ENCODE data around the gene FBXO30. TPM values are rescaled to one million over a fixed set of nuclear protein-coding genes. Genes with fewer than 3 reads are reported as not detected.

The FBXO30 gene
- total and polyA plus RNA-seq, 10 of the 15 experiments (the other 5 are each of a cell fraction or from before 2014, with no cell fraction given): 1.7 to 6.9 (median 5.3) TPM

GRCh38 chr6:145755682-145756081, 58.9 kb downstream of the FBXO30 start:
- no peak for ATAC-seq
- Histone ChIP-seq H3K4me2 (ENCODE audit: control insufficient read depth, insufficient read depth) (no peak overlapping the region), H3K9me3 (replicated peaks; ENCODE audit: control insufficient read depth, insufficient read depth, low read length) (no peaks in the 10 kb centered on the region), H3K27me3 (replicated peaks in 1 of 2; ENCODE audit: control insufficient read depth in 2 of 2, insufficient read depth in 2 of 2, low read length in 1 of 2) (no peaks in the 10 kb centered on the region), H3K36me3 (ENCODE audit: control insufficient read depth in 2 of 2, insufficient read depth in 2 of 2, low read length in 1 of 2) (no peaks in the 10 kb centered on the region), H3K4me3 (no peak overlapping the region), H3K79me2 (ENCODE audit: control insufficient read depth, insufficient read depth, low read length) (no peaks in the 10 kb centered on the region), H3K27ac (ENCODE audit: control insufficient read depth, insufficient read depth) (no peak overlapping the region), H3K4me1 (ENCODE audit: control insufficient read depth, insufficient read depth, low read length) (no peaks in the 10 kb centered on the region), H2AFZ (ENCODE audit: control insufficient read depth, low read depth, low read length) (no peak overlapping the region), H4K20me1 (ENCODE audit: control insufficient read depth, insufficient read depth) (no peaks in the 10 kb centered on the region), H3K9ac (ENCODE audit: control insufficient read depth, insufficient read depth, low read length) (no peak overlapping the region)
- no peak for TF ChIP-seq RFX5 (IDR thresholded peaks at IDR 0.05; ENCODE audit: low read depth, low read length)
- TF ChIP-seq ELK1 (IDR thresholded peaks at IDR 0.05; ENCODE audit: low read depth, low read length): no peak
- intact Hi-C loops (cut with micrococcal nuclease; ENCODE audit: unreplicated experiment): no loop called here
- SMC1A ChIA-PET (ENCODE audit: uncharacterized antibody, unreplicated experiment): no interaction called here
- DNase-seq (ENCODE audit: low read depth, low spot score): no peak
- in situ Hi-C loops (cut with MboI): no loop called here
- POLR2A ChIA-PET: no interaction called here
- BruUV-seq (replicated peaks): no TSS peak
- RAD21 ChIA-PET (ENCODE audit: unreplicated experiment): no interaction called here
- no peak for FAIRE-seq
- CTCF ChIA-PET: no interaction called here

- WGBS (ENCODE audit: insufficient coverage, insufficient replicate concordance, low lambda C conversion rate, missing lambda C conversion rate): 46% methylated on average over 2 of the region's 2 CpGs
- POLR2A ChIA-PET: no interaction called here
- TF ChIP-seq FOS (IDR thresholded peaks at IDR 0.05; ENCODE audit: borderline replicate concordance, extremely low read depth, insufficient read length): no peak
- TF ChIP-seq STAT3 (IDR thresholded peaks at IDR 0.05; ENCODE audit: low read depth, low read length): no peak
- TF ChIP-seq BHLHE40 (IDR thresholded peaks at IDR 0.05; ENCODE audit: borderline replicate concordance in 1 of 2, low read depth in 2 of 2, low read length in 1 of 2): no peak
- TF ChIP-seq ATF7 (IDR thresholded peaks at IDR 0.05; ENCODE audit: low read depth): no peak
- no peak for TF ChIP-seq POLR2AphosphoS2 (IDR thresholded peaks at IDR 0.05; ENCODE audit: low read depth, low read length)
- no peak for TF ChIP-seq JUNB (IDR thresholded peaks at IDR 0.05)
- no peak for TF ChIP-seq SPI1 (IDR thresholded peaks at IDR 0.05; ENCODE audit: borderline replicate concordance, insufficient read depth, low read depth, low read length)
- TF ChIP-seq IKZF2 (IDR thresholded peaks at IDR 0.05): no peak
- TF ChIP-seq E2F8 (IDR thresholded peaks at IDR 0.05; ENCODE audit: low read depth, partially characterized antibody): no peak
- no peak for TF ChIP-seq SIX5 (IDR thresholded peaks at IDR 0.05; ENCODE audit: low read depth, low read length, severe bottlenecking)
- no peak for TF ChIP-seq HDAC6 (IDR thresholded peaks at IDR 0.05; ENCODE audit: unreplicated experiment)
- TF ChIP-seq PBX3 (IDR thresholded peaks at IDR 0.05; ENCODE audit: insufficient replicate concordance, low read depth, low read length): no peak
- no peak for TF ChIP-seq PML (IDR thresholded peaks at IDR 0.05; ENCODE audit: low read length)
Measured at GRCh38 chr6:145752638-145753037, 62.0 kb downstream of the FBXO30 start.

More at GRCh38 chr6:145752638-145753037, 62.0 kb downstream of the FBXO30 start:
- ATAC-seq (no peak), DNase-seq (ENCODE audit: low read depth, low spot score) (no peak), FAIRE-seq (no peak)
- in situ Hi-C loops (cut with MboI): no loop called here
- Histone ChIP-seq H2AFZ (ENCODE audit: control insufficient read depth, low read depth, low read length) (no peak overlapping the region), H3K4me2 (ENCODE audit: control insufficient read depth, insufficient read depth) (no peak overlapping the region), H4K20me1 (ENCODE audit: control insufficient read depth, insufficient read depth) (no peaks in the 10 kb centered on the region), H3K4me3 (no peak overlapping the region), H3K9ac (ENCODE audit: control insufficient read depth, insufficient read depth, low read length) (no peak overlapping the region), H3K27me3 (replicated peaks in 1 of 2; ENCODE audit: control insufficient read depth in 2 of 2, insufficient read depth in 2 of 2, low read length in 1 of 2) (no peaks in the 10 kb centered on the region), H3K27ac (ENCODE audit: control insufficient read depth, insufficient read depth) (no peak overlapping the region), H3K79me2 (ENCODE audit: control insufficient read depth, insufficient read depth, low read length) (no peaks in the 10 kb centered on the region), H3K4me1 (ENCODE audit: control insufficient read depth, insufficient read depth, low read length) (no peaks in the 10 kb centered on the region; the same call in 1 of the 2 replicates), H3K36me3 (ENCODE audit: control insufficient read depth in 2 of 2, insufficient read depth in 2 of 2, low read length in 1 of 2) (no peaks in the 10 kb centered on the region), H3K9me3 (replicated peaks; ENCODE audit: control insufficient read depth, insufficient read depth, low read length) (no peaks in the 10 kb centered on the region)
- SMC1A ChIA-PET (ENCODE audit: uncharacterized antibody, unreplicated experiment): no interaction called here
- intact Hi-C loops (cut with micrococcal nuclease; ENCODE audit: unreplicated experiment): no loop called here
- no TSS peak for BruUV-seq (replicated peaks)
- CTCF ChIA-PET: no interaction called here
- RAD21 ChIA-PET (ENCODE audit: unreplicated experiment): no interaction called here
